DMS114 treated with DMSO at 0.1 percent for 48 hours (cell line): ENCODE data around the gene ADD3.
A peak's percentile ranks its signal among the peaks of the same experiment; 100 is the strongest.

Experiments used
- DNase-seq: peaks from one replicate; lab custom pipeline; 2025; ENCODE audit not compliant: unreplicated experiment; lab: John Stamatoyannopoulos, UW

The ADD3 gene

GRCh38 chr10:109998513-109998912, 9.3 kb upstream of the ADD3 start:
- no peak for DNase-seq

GRCh38 chr10:110002801-110003523, 4.8 kb upstream of the ADD3 start:
- DNase-seq = no peak

- DNase-seq = no peak
These were observed 4.3 kb upstream of the ADD3 start for GRCh38 chr10:110003524-110003885.

GRCh38 chr10:110005719-110006118, 2.1 kb upstream of the ADD3 start:
- peak; percentile 53 for DNase-seq

GRCh38 chr10:110006358-110007160, 1.2 kb upstream of the ADD3 start:
- no peak for DNase-seq

DNA sequence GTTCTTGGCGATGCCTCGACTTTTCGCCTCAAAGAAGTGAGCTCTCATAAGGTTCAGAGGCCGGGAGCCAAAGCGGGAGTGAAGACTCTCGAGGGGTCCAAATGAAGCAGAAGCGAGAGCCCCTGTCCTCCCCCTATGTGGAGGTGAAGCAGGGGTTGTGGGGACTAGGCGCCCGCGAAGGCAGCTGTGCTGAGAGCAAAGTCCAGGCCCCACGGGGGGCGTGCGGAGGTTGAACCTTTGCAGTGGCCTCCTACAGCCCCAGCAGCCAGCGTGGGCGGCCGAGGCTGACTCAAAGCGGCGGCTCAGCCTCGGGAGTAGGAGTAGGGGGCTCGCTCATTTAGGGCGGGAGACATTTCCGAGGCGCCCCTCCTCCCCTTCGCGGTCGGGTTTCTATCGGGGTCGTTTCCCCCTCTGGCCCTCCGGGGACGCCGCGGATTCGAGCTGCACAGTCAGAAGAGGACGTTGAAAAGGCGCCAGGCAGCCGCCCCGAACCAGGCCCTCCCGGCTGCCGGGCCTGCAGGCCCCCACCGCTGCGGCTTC, 553 bp upstream of the ADD3 start:
- no peak for DNase-seq

DNA sequence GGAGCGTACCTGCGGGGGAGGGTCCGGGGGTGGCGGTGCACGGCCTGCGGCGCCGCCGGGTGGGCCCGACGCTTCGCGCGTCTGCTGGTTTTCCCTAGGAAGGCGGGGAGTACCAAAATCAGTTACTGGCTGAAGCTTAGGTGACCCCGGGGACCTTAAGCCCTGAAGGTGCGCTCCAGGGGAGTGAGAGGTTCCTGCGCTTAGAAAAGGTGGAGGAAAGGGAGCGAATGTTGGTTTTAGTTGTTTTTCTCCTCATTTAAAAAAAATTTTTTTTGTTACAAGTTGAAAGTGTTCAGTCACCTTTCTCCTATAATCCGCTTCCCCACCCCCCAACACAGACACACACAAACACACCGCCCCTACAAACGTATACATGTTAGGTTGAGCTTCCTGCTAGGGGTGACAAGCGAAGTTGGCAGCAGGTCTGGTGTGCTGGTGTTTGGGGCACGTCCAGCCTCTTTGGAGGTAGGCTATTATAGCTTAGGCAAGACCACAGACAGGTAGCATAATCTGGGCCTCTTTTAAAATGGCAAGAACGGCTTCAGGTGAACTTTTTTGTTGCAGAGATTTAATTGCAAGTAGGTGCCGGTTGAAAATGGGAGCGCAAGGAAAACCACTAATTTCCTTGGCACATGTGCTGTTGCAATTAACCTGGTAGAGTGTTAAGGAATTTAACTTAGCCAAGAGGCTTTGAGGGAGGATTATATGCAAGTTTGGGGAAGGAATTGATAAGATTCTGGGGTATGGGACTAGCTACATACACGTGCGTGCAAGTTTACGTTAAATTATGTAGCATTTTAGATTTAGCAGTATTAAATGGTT, 945 bp downstream of the ADD3 start:
- no peak for DNase-seq

GRCh38 chr10:110009736-110010475, 2.1 kb downstream of the ADD3 start:
- DNase-seq = no peak

- DNase-seq = no peak
These were observed 2.9 kb downstream of the ADD3 start for GRCh38 chr10:110010486-110011378.

DNA sequence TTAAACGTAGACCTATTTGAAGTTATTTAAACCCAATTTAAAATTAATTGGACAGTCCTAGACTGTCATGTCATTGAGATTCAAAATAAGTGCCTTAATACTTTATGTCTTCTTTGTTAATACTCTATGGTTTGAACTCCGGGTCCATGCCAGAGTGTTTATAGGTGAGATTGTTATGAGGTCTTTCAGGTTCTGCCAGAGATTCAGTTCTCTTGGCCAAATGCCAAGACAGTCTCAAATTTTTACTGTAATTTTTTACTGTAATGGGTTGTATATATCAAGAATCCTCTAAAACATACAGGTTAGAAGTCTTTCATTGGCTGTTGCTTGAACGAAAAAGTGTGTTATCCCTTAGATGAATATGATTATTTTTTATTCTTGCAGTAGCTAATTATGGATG, 3.9 kb downstream of the ADD3 start:
- DNase-seq = no peak

- no peak for DNase-seq
These were observed 6.0 kb downstream of the ADD3 start for GRCh38 chr10:110013630-110014293.

GRCh38 chr10:110016039-110016438, 8.3 kb downstream of the ADD3 start:
- DNase-seq = peak; percentile 19

DNA sequence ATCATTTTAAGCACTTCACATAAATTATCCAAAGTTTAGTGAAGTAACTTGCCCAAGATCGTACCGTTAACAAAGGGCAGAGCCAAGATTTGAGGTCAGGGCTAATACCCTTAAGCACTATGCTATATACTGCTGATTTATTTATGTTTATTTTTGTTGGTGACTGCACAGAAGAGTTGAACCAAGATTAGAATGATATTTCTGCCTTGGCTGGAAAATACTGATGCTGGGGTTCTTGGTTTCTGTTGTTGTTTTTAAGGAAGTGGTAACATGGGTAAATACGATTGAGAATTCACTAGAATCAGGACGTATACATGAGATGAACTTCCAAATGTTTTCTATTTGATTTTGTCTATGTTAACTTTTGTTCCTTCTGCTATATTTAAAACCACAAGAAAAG, 9.3 kb downstream of the ADD3 start:
- no peak for DNase-seq

GRCh38 chr10:110017907-110018306, 10.1 kb downstream of the ADD3 start:
- no peak for DNase-seq

DNA sequence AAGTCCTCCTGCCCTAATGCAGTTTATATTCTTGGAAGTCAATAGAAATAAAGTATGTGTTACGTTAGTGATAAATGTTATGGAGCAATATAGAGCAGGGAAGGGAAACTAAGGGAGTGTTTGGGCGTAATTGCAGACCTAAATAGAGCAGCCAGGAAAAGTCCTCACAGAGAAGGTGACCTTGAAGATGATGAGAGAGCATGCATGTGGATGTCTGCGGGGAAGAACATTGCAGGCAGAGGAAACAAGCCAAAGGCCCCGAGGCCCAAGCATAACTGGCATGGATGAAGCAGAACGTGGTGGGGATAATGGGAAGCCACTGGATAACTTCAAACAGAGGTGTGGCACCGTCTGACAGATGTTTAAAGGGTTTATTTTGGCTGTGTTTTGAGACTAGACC, 12.5 kb downstream of the ADD3 start:
- no peak for DNase-seq

GRCh38 chr10:110022716-110023504, 15.1 kb downstream of the ADD3 start:
- DNase-seq = no peak

GRCh38 chr10:110023785-110024465, 16.1 kb downstream of the ADD3 start:
- DNase-seq = no peak

DNA sequence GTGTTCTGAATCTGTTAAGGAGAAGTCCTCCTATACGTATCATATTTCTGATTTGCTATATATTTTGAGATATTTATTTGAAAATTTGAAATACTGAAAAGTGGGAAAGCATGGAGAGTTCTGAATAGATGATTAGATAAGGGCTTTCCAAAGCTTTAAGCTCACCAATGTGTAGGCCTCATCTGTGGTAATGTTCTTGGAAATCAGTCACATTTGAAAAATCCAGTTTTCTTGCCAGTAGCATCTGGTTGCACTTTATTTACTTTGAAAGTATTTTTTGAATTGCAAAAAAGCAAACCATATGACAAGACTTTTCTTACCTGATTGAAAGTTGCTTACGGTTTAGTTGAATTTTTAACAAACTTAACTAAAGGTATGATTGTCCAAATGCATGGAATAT, 21.7 kb downstream of the ADD3 start:
- DNase-seq = no peak
